GM03348 (cell line): Measurements from ENCODE around the gene MEI1.
"Not testable (repeated sequence)": the region's sequence is repeated elsewhere in the genome, so short reads cannot be mapped to it uniquely, and the experiment has no call there.

Source experiments
- DNase-seq: peaks from one replicate; pipeline ENCODE4 v3.0.0; 2012; ENCODE audit warnings: low spot score

The MEI1 gene

DNA sequence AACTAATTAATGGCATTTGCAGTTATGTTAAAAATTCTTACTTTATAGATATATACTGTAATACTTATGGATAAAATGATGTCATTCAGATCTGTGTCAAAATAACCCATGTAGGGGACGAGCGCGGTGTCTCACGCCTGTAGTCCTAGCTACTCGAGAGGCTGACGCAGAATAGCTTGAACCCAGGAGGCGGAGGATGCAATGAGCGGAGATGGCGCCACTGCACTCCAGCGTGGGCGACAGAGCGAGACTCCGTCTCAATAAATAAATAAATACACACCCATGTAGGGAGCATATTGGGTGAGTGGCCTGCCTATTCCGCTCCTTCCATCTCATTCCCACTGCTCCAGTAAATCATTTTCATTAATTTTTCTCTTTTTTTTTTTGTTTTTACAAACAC lies 17.7 kb upstream of the MEI1 start:
- no peak for DNase-seq

DNA sequence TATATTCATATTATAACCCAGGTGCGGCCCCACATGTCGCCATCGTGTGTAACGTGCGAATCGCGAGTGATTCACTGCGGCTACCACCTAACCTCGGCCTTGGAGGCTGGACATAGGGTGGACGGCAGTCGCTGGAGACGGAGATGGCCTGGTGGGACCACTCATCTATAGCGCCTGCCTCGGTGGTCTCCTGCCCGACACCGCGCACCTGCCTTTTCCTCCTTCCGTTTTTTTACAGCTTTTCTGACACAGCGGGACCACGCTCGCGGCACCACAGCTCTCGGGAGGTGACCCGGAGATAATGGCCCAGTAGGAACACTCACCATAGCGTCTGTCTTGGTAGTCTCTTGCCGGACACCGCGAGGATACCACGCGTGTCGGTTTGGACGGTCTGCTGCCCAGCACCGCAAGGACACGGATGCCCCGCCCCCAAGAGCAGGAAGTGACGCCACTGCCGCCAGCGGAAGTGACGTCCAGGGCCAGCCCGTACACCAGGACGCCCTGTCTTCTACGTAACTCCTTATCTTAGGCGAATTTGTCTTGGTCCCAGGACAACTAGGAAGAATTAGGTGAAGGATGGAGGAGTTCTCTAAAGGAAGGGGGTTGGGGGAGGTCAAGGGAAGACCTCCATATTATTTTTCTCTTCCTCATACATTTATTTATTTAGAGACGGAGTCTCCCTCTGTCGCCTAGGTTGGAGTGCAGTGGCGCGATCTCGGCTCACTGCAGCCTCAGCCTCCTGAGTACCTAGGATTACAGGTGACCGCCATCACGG lies 17.1 kb upstream of the MEI1 start:
- DNase-seq, result peak; percentile 91

DNA sequence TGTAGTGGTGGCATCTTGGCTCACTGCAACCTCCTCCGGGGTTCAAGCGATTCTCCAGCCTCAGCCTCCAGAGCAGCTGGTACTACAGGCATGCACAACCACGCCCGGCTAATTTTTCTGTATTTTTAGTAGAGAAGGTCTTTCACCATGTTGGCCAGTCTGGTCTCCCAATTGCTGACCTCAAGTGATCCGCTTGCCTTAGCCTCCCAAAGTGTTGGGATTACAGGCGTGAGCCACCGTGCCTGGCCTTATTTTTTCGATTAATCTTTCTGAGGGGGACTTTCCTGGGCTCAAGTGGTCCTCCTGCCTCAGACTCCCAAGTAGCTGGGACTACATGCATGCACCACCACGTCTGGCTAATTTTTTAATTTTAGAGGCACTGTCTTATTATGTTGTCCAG lies 16.3 kb upstream of the MEI1 start:
- no peak for DNase-seq

DNA sequence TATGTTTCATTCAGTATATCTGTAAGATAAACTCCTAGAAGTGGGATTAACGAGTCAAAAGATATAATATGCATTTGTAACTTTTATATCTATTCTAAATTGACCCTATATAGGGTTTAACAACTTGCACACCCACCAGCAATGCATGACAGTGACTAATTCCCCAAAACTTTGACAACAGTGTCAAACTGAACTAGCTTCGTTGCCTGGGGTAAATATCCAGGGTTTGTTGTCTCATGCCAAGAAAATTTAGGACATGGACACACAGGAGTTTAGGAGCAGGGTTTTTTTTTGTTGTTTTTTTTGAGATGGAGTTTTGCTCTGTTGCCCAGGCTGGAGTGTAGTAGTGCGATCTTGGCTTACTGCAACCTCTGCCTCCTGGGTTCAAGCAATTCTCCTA lies 15.7 kb upstream of the MEI1 start:
- no peak for DNase-seq

DNA sequence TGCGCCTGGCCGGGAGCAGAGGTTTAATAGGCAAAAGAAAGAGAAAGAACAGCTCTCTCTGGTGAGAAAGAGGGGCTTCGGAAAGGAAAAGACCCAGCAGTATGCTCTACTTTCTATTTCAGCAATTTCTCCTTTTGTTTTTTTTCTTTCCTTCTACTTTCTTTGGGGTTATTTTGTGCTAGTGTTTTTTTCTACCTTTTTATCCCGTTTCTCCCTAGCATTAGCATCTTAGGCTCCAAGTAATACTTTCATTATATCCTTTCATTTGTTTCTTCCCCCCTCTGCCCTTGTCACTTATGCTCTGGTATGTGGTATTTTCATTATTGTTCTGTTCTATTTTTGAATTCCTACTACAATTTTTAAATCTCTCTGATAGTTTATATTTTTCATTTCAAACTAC lies 15.1 kb upstream of the MEI1 start:
- no peak for DNase-seq

DNA sequence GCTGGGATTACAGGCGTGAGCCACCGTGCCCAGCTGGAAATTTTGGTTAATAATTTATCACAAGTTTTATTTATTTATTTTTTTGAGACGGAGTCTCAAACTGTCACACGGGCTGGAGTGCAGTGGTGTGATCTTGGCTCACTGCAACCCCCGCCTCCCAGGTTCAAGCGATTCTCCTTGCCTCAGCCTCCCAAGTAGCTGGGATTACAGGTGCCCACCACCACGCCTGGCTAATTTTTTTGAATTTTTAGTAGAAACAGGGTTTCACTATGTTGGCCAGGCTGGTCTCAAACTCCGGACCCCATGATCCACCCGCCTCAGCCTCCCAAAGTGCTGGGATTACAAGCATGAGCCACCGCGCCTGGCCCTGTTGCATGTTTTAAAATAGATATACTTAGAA lies 12.4 kb upstream of the MEI1 start:
- DNase-seq, result not testable (repeated sequence)

DNA sequence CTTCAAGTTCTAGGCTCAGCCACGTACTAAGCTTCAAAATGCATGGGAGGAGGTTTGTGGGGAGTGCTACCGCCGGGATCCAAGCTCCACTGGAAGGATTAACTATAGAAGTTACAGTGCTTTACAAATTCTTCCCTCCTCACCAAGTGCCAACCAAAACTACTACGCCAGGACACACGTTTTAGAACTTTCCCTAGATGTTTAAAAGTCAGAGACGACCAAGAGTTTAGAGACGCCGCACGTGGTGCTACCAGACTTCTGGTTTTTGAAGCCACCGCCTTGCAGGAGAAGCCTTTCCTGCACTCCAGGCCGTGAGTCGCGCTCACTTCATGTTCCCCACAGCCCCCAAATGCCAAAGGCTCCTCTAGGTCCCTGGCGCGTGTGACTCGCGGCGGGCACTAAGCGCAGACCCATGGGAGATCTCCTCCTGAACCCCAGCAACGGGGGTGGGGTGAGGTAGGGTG lies 11.4 kb upstream of the MEI1 start:
- peak; percentile 45 for DNase-seq

DNA sequence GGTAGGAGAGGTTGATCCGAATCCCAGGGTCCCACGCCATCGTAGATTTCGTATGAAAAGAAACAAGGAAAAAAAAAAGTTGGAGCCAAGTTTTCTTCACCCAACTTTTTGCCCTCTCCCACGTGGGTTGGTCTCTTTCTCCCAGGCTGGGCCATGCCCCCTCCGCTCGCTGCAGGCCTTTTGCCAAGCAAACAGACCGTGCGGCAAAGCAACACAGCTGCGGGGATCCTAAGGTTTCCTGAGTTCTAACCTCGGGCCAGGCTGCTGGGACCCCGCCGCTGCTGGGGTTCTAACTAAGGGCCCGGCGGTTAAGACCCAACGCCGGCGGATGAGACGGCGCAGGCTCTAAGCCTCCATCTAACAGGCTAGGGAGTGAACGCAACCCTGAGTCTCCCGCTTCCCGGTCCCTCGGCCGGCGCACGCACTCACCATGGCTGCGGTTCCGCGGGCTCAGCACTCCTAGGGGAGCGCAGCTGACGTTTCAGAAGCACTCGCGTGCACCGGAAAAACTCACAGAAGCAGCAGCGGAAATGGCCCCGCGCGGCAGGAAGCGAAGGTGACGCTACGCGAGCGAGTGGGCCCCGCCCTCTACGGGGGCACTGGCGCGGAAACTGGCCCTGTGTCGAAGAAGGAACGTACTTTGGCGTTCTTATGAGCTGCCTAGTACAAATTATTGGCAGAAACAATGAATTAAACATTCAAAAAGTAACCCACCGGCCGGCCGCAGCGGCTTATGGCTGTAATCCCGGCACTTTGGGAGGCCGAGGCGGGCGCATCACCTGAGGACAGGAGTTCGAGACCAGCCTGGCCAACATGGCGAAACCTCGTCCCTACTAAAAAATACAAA lies 10.7 kb upstream of the MEI1 start, which contains the start of gene SNU13:
Gene SNU13, minus strand, starts transcription at position 503 of the 847 bp plus-strand sequence. Its CDS starts 71 bp downstream, at position 432.
- peak; percentile 95 for DNase-seq

DNA sequence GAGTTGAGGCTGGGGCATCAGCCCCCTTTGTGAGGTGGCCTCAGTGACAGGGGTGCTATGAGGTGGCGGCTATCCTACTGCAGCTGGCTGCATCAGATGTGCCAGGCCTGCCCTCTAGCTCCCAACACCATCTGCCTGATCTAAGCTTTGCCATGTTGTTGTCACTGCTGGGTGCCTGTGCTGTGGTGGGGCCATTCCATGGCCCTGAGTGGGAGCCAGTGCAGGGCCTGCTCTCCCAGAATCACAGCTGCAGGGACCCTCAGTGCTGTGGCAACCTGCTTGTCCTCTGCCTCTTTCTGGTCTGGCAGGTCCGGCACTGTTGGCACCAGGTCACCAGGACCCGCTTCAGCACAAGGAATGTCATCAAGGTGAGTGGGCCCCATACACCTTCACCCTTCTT lies 8.8 kb upstream of the MEI1 start:
- no peak for DNase-seq

DNA sequence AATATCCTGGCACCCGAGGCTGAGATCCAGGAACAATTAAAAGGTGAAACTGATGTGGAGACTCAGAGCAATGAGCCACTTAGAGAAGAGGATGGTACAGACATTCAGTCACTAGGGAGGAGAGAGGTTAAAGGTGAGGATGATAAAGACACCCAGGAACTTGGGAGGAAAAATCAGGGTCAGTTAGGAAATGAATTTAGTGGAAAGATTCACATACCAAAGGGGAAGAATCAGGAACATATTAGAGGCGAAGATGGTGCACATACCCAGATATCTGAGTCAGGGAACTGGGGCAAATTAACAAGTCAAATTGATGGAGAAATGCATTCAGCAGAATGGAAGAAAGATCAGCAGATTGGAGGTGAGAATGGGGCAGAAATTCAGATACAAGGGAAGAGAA lies 4.1 kb upstream of the MEI1 start:
- no peak for DNase-seq

DNA sequence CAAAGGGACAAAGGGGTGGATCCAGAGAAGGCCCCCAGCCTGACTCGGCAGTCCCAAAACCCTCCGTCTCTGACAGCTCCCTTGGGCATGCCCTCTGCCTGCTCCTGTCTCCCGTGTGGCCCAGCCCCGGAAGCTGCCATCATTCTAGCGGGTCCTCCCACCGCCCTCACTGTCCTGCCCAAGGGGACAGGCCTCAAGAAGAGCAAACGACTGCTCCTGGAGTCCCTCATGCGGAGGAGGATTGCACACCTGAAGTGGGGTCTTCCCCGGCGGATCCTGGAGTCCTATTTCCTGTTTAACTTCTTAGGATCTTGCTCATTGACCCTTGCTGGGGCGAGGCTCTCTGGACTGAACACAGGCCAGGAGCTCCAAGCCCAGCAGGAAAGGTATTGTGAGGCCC lies 2.6 kb upstream of the MEI1 start:
- no peak for DNase-seq

DNA sequence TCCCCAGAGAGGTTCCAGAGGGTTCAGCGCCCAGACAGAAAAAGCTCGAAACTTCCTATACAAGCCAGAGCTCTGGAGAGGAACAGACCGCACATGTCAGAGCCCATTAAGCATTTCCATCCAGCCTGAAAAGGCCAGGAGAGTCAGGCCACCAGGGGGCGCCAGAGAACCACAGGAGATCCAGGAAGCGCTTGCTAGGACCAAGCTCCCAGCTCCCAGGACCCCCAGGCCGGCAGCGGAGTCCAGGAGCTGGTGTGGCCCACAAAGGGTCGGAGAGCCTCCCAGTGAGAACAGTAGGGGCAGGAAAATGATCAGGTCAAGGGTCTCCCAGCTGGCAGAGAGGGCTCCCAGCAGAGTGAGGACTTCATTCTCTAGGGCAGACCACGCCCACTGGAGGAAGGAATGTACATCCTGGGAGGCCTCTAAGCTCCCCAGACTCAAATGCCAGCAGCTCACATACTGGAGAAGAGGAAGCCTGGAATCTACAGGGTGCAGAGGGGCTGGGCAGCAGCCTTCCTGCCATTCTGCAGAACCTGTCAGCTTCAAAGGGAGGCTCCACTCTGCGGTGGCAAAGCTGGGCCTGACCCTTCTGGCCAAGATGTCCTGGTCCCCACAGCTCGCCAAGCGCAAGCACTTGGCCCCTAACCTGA lies 2.1 kb upstream of the MEI1 start:
- peak; percentile 93 for DNase-seq

DNA sequence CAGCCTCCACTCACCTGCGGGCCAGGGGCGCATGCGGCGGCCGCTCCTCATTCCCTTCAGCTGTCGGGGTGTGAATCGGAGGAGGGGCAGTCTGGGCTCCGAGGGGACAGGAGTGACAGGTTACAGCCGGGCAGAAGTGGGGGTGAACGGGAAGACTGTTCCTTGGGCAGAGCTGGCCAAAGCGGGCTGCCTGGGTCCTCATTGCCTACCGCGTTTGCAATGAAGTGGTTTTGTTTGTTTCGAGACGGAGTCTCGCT lies 733 bp downstream of the MEI1 start:
- DNase-seq, result no peak

DNA sequence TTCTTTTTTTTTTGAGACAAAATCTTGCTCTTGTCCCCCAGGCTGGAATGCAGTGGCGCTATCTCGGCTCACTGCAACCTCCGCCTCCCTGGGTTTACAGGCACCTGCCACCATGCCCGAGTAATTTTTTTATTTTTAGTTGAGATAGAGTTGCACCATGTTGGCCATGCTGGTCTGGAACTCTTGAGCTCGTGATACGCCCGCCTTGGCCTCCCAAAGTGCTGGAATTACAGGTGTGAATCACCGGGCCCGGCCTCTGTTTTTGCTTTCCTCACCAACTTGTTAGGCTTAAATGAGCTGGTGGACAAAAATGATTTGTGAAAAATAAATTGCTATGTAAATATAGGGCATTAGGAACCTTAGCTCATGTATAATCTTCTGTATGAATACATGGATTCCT lies 3.5 kb downstream of the MEI1 start:
- DNase-seq, result no peak

DNA sequence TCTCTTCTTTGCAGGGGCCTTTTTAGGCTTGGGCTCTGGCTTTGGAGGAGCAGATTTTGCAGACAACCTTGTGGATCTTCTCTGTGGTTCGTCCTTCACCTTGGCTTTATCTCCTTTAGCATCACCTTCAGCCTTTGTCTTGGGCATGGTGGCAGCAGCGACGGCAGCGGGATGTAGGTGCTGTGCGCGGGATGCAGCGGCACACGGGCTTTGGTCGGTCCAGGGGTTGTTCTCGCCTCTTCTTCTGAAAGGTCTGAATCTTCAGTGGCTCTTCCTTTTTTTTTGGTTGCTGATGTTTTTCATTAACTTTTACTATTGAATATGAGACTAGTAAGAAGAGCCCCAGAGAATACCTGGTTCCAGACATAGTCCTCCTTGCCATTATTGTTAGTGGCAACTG lies 10.0 kb downstream of the MEI1 start:
- no peak for DNase-seq

DNA sequence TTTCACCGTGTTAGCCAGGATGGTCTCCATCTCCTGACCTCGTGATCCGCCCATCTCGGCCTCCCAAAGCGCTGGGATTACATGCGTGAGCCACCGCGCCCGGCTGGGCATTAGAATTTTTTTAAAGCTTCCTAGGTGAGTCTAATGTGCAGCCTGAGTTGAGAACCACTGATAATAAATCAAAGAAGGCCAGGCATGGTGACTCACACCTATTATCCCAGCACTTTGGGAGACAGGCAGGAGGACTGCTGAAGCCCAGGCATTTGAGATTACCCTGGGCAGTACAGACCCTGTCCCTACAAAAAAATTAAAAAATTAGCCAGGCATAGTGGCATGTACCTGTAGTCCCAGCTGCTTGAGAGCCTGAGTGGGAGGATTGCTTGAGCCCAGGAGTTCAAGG lies 13.7 kb downstream of the MEI1 start:
- no peak for DNase-seq

DNA sequence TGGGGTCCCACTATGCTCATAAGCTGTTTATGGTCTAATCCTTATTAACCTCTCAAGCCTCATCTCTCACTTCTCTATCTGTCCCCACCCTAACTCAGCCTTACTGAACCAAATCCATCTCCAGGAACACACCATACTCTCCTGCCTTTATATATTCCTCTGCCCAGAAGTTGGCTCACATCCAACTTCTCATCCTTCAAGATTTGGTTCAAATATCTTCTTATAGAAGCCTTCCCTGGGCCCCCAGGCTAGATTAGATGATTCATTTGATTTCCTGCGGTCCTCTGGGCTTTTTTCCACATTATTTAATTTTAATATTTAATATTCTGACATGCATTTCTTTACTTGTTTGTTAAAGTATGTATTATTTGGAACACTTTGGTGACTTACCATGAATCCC lies 23.2 kb downstream of the MEI1 start:
- no peak for DNase-seq

DNA sequence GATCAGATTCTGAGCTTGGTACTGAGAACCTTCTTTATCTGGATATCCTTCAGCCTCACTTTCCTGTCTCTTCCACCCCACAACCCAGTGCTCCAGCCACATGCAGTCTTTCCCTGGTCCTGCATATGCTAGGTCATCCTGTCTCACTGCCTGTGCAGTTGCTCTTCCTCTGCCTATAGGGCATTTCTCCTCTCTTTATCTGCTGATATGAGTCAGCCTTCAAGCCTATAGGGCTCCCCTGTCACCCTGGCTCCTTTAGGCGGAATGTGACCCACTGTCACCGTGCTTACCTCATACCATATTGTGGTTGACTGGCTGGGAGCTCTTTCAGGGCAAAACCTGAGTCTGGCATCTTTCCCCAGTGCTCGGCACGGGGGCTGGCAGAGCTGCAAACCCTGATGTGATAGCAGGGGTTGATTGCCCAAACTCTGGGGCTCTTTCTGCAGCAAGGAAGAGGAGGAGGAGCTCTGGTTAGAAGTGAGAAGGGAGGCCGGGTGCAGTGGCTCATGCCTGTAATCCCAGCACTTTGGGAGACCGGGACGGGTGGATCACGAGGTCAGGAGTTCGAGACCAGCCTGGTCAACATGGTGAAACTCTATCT lies 26.3 kb downstream of the MEI1 start:
- no peak for DNase-seq

DNA sequence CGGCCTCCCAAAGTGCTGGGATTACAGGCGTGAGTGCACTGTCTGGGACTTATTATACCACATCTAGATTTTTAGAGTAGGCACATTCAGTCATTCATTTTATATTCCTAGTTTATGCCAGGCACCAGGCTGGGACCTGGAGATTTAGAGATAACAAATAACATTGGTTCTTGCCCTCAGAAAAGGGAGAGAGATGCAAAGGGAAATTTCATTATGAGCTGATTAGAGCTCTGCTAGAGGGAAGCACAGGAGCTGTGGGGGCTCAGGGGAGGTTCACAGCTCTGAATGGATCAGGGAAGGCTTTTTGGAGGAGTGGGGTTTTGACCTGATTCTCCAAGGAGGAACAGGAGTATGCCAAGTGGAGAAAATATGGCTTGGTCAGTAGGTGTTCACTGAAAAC lies 32.3 kb downstream of the MEI1 start:
- no peak for DNase-seq

DNA sequence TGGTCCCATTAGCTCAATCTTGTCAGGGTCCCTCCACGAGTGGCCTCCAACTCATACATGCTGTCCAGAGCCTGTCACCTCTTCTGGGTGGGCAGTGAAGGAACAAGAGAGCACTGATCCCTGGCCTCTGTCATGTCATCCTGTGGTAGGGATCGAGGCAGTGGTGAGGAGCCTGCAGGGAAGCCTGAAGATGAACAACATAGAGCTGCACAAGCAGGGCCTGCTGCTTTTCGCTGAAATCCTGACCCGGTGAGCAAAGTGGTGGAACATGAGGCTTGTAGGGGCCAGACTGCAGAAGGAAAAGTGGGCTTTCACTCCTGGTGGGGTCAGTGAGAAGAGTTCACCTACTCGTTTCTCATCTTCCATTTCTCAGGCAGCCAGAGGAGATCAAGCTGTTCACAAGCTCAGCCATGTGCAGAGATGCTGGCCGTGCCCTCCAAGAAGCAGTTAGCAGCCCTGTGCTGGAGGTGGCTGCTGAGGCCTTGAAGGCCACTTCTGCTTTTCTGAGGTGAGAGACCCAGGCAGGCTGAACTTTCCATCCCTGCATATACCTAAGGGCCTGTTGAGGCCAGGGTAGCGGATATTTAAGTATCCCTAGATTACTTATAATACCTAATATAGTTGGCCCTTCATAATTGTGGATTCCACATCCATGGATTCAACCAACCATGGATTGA lies 32.9 kb downstream of the MEI1 start:
- no peak for DNase-seq

DNA sequence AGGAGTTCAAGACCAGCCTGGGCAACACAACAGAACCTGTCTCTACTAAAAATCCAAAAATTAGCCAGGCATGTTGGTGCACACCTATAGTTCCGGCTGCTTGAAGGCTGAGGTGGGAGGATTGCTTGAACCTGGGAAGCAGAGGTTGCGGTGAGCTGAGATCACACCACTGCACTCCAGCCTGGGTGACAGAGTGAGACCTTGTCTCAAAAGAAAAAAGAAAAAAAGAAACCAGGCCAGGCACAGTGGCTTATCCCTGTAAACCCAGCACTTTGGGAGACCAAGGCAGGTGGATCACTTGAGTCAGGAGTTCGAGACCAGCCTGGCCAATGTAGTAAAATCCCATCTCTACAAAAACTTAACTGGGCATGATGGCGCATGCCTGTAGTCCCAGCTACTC lies 33.9 kb downstream of the MEI1 start:
- DNase-seq, result not testable (repeated sequence)

DNA sequence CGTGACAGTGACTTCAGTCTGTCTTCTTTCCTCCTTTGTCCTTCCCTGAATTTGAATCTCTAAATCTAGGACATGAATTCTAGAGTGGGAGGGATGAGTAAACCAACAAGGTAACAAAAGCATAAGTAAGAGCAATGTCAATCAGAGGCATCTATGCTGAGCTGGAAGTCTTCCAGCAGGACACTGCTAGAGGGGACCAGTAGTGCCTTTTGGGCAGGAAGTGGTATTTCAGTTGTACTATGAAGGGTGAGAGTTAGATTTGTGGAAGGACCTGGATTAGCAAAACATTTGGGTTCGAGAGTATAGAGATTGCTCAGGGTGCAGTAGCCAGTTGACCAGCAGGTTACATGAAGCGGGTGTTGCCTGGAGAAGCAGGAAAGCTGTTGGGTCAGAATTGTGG lies 40.3 kb downstream of the MEI1 start:
- DNase-seq, result no peak
